Adipocyte (in vitro differentiated cells): Measurements from ENCODE around the gene TMEM165.
"Not testable (repeated sequence)": the region's sequence is repeated elsewhere in the genome, so short reads cannot be mapped to it uniquely, and the experiment has no call there.

Source experiments
- DNase-seq: peaks from one replicate; pipeline ENCODE4 v3.0.0-alpha.2; 2015; ENCODE audit warnings: low read depth
- H3K27me3 ChIP-seq: replicated peaks from 2 replicates; pipeline ENCODE4 v1.7.0; 2013; ENCODE audit warnings: mild to moderate bottlenecking, low read length, moderate library complexity; ENCODE audit not compliant: control insufficient read depth, insufficient read depth
- H3K36me3 ChIP-seq: 2 replicates; pipeline ENCODE4 v1.7.0; 2013; ENCODE audit warnings: low read length, mild to moderate bottlenecking, moderate library complexity; ENCODE audit not compliant: control insufficient read depth, insufficient read depth, severe bottlenecking
- H3K4me1 ChIP-seq: 2 replicates; pipeline ENCODE4 v1.7.0; 2013; ENCODE audit warnings: mild to moderate bottlenecking, low read length, moderate library complexity; ENCODE audit not compliant: control insufficient read depth, insufficient read depth
- H3K4me3 ChIP-seq: 2 replicates; pipeline ENCODE4 v1.7.0; 2013; ENCODE audit warnings: mild to moderate bottlenecking, low read length, moderate library complexity
- H3K9ac ChIP-seq: 2 replicates; pipeline ENCODE4 v1.7.0; 2013; ENCODE audit warnings: mild to moderate bottlenecking, low read length, moderate library complexity
- H3K9me3 ChIP-seq: 2 replicates; pipeline ENCODE4 v1.7.0; 2013; ENCODE audit warnings: mild to moderate bottlenecking, low read length, moderate library complexity; ENCODE audit not compliant: control insufficient read depth

Gene TMEM165, protein sequence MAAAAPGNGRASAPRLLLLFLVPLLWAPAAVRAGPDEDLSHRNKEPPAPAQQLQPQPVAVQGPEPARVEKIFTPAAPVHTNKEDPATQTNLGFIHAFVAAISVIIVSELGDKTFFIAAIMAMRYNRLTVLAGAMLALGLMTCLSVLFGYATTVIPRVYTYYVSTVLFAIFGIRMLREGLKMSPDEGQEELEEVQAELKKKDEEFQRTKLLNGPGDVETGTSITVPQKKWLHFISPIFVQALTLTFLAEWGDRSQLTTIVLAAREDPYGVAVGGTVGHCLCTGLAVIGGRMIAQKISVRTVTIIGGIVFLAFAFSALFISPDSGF

GRCh38 chr4:55395529-55396307 is at the start of gene TMEM165:
TMEM165 (plus strand) TSS chr4:55395957; CDS start chr4:55396190, 233 bp downstream.
- Histone ChIP-seq H3K36me3 (peaks cover 11% of the 10 kb centered on the region), H3K9ac (peak within 1 kb of the TSS; percentile 100), H3K9me3 (no peaks in the 10 kb centered on the region), H3K4me3 (peak within 1 kb of the TSS; percentile 93), H3K4me1 (peaks cover 23% of the 10 kb centered on the region), H3K27me3 (no peaks in the 10 kb centered on the region)
- DNase-seq: peak; percentile 94

DNA sequence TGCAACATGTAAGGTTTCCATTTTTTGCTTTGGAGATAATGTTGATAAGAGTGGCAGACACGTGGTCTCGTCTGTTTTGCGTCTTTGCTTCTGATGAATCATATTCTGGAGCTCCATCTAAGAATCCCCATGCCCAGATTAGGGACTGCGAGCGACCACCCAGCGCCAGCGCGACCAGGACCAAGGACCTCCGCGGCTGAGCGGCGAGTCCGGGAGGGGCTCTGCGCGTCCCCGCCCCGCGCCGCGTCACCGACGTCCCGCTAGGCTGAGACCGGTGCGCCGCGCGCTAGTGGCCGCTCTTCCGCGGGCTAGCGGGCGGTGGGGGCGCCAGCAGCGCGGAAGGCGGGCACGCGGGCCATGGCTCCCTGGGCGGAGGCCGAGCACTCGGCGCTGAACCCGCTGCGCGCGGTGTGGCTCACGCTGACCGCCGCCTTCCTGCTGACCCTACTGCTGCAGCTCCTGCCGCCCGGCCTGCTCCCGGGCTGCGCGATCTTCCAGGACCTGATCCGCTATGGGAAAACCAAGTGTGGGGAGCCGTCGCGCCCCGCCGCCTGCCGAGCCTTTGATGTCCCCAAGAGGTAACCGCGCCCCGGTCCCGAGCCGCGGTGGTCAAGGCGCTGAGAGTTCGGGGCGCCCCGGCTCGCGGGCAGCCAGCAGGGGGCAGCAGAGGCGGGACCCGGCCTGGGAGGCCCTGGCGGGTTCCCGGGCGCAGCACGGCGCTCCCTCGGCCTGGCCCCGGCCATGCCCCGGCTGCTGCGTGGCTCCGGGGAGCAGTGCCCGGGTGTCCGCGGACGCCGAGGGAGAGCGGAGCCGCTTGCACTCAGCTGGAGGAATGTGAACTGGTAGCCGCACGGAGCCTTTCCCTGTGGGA is 49.5 kb upstream of the TMEM165 start, which contains the start of gene SRD5A3:
TSS of gene SRD5A3 (plus strand) at position 263 of the 871 bp plus-strand sequence. CDS start at position 358, 95 bp downstream.
- no peaks in the 10 kb centered on the region for H3K27me3 ChIP-seq
- peak; percentile 93 for DNase-seq
- H3K9ac ChIP-seq: peak within 1 kb of the TSS; percentile 91
- H3K36me3 ChIP-seq: no peaks in the 10 kb centered on the region
- no peaks in the 10 kb centered on the region for H3K9me3 ChIP-seq
- peak within 1 kb of the TSS; percentile 89 for H3K4me3 ChIP-seq
- H3K4me1 ChIP-seq: peaks cover 36% of the 10 kb centered on the region

- Histone ChIP-seq H3K4me3 (peak overlapping the region; percentile 89), H3K4me1 (peaks cover 43% of the 10 kb centered on the region), H3K9me3 (no peaks in the 10 kb centered on the region), H3K36me3 (no peaks in the 10 kb centered on the region), H3K27me3 (no peaks in the 10 kb centered on the region), H3K9ac (peak overlapping the region; percentile 91)
- no peak for DNase-seq
These were observed 48.9 kb upstream of the TMEM165 start for GRCh38 chr4:55346851-55347255.

GRCh38 chr4:55347610-55348228 is 48.0 kb upstream of the TMEM165 start:
- peaks cover 51% of the 10 kb centered on the region for H3K4me1 ChIP-seq
- no peaks in the 10 kb centered on the region for H3K36me3 ChIP-seq
- H3K4me3 ChIP-seq: peak overlapping the region; percentile 89
- H3K9ac ChIP-seq: peak overlapping the region; percentile 91
- no peaks in the 10 kb centered on the region for H3K9me3 ChIP-seq
- no peaks in the 10 kb centered on the region for H3K27me3 ChIP-seq
- DNase-seq: peak; percentile 37

DNA sequence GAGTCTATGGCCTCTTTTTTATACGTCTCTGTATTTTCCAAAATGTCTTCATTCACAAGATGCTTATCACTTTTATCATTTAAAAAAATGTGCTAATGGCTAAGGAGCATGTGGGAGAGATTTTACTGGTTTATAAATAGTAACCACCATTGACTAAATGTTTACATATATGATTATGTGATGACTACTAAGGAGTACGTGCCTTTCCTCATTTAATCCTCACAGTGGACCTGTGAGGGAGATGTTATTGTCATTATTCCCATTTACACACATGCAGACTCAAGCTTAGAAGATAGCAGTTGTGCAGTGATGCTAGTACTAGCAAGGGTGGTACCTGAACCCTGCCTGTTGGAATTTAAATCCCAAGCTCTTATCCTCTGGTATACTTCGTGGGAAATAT is 47.3 kb upstream of the TMEM165 start:
- no peak for DNase-seq
- peak overlapping the region; percentile 91 for H3K9ac ChIP-seq
- H3K36me3 ChIP-seq: no peaks in the 10 kb centered on the region
- H3K9me3 ChIP-seq: no peaks in the 10 kb centered on the region
- H3K27me3 ChIP-seq: no peaks in the 10 kb centered on the region
- peaks cover 52% of the 10 kb centered on the region for H3K4me1 ChIP-seq
- no peak overlapping the region for H3K4me3 ChIP-seq

DNA sequence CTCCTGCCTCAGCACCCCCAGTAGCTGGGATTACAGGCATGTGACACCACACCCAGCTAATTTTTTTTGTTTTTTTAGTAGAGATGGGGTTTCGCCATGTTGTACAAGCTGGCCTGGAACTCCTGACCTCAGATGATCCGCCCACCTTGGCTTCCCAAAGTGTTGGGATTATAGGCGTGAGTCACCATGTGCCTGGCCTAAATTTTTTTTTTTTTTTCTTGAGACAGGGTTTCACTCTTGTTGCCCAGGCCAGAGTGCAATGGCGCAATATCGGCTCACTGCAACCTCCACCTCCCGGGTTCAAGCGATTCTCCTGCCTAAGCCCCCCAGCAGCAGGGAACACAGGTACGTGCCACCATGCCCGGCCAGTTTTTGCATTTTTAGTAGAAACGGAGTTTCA is 44.9 kb upstream of the TMEM165 start:
- H3K9me3 ChIP-seq, H3K36me3 ChIP-seq, DNase-seq, H3K27me3 ChIP-seq, H3K9ac ChIP-seq, H3K4me3 ChIP-seq: not testable (repeated sequence)
- peaks cover 53% of the 10 kb centered on the region for H3K4me1 ChIP-seq

DNA sequence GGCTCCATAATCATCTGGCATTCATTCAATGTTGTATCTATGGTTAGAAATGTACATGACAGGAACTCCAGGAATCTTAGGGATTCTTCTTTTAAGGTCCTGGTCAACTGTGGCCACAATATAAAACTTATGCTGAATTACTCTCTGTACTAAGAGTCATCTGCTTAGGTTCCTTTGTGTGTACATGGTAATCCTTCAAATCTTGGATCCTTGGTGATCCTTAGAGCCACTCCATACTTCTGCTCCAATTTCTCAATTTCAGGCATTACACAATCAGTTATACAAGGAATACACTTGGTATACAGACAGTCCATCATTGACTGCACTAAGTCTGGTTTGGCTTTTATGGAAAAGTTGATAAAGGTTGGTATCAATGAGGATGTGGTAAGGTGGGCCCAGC is 43.9 kb upstream of the TMEM165 start:
- no peaks in the 10 kb centered on the region for H3K27me3 ChIP-seq
- peak overlapping the region; percentile 1 for H3K4me3 ChIP-seq
- peaks cover 5% of the 10 kb centered on the region for H3K36me3 ChIP-seq
- H3K9me3 ChIP-seq: no peaks in the 10 kb centered on the region
- H3K4me1 ChIP-seq: peaks cover 60% of the 10 kb centered on the region
- no peak for DNase-seq
- H3K9ac ChIP-seq: peak overlapping the region; percentile 34

- Histone ChIP-seq H3K4me1 (peaks cover 60% of the 10 kb centered on the region), H3K36me3 (peaks cover 5% of the 10 kb centered on the region), H3K27me3 (no peaks in the 10 kb centered on the region), H3K9me3 (no peaks in the 10 kb centered on the region), H3K9ac (no peak overlapping the region), H3K4me3 (no peak overlapping the region)
- DNase-seq: no peak
These were observed 43.0 kb upstream of the TMEM165 start for GRCh38 chr4:55352726-55353125.

DNA sequence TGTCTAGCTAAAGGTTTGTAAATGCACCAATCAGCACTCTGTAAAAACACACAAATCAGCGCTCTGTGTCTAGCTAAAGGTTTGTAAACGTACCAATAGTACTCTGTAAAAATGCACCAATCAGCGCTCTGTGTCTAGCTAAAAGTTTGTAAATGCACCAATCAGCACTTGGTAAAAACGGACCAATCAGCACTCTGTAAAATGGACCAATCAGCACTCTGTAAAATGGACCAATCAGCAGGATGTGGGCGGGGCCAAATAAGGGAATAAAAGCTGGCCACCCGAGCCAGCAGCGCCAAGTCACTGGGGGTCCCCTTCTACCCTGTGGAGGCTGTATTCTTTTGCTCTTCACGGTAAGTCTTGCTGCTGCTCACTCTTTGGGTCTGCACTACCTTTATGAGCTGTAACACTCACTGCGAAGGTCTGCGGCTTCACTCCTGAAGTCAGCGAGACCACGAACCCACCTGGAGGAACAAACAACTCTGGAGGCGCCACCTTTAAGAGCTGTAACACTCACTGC is 42.5 kb upstream of the TMEM165 start:
- not testable (repeated sequence) for H3K36me3 ChIP-seq, H3K27me3 ChIP-seq, H3K9me3 ChIP-seq, DNase-seq, H3K9ac ChIP-seq, H3K4me3 ChIP-seq
- peaks cover 60% of the 10 kb centered on the region for H3K4me1 ChIP-seq

GRCh38 chr4:55354648-55355047 is 41.1 kb upstream of the TMEM165 start:
- Histone ChIP-seq H3K4me3 (no peak overlapping the region), H3K4me1 (peaks cover 68% of the 10 kb centered on the region), H3K9ac (no peak overlapping the region), H3K36me3 (peaks cover 5% of the 10 kb centered on the region), H3K9me3 (no peaks in the 10 kb centered on the region), H3K27me3 (no peaks in the 10 kb centered on the region)
- no peak for DNase-seq
